MCF 10A (cell line): Measurements from ENCODE around the gene SPACA9. TPM values are rescaled to one million over a fixed set of nuclear protein-coding genes. Genes with fewer than 3 reads are reported as not detected.

Experiments used
- BruUV-seq: library from RNA; stranded (reverse); fragments of 400-500 nt; replicated peaks from 2 replicates; lab custom pipeline; 2021; lab: Mats Ljungman, UMichigan
- CTCF ChIA-PET: fragments of 300-600 bp; sonication (Branson Sonifier 250); formaldehyde crosslinking; extraction: SDS; loops from one replicate; lab custom pipeline; 2021; ENCODE audit warnings: antibody characterized with exemption, inconsistent platforms; lab: Yijun Ruan, JAX
- POLR2A ChIA-PET: fragments of 300-600, 350-650 bp; sonication (Branson Sonifier 250); formaldehyde crosslinking; extraction: SDS; loops from one replicate; lab custom pipeline; 2020; ENCODE audit warnings: antibody characterized with exemption, inconsistent platforms; lab: Yijun Ruan, JAX
- DNase-seq: peaks from one replicate; pipeline ENCODE4 v3.0.0-alpha.2; 2018; ENCODE audit not compliant: unreplicated experiment
- H3K27ac Mint-ChIP-seq: one replicate; pipeline ENCODE4 v1.8.0; 2022; ENCODE audit warnings: mild to moderate bottlenecking, low read depth, mixed read lengths; ENCODE audit not compliant: unreplicated experiment
- H3K27me3 Mint-ChIP-seq: one replicate; pipeline ENCODE4 v1.8.0; 2022; ENCODE audit warnings: mixed read lengths; ENCODE audit not compliant: insufficient read depth, unreplicated experiment
- H3K36me3 Mint-ChIP-seq: one replicate; pipeline ENCODE4 v1.8.0; 2022; ENCODE audit warnings: mild to moderate bottlenecking, moderate library complexity, mixed read lengths; ENCODE audit not compliant: insufficient read depth, unreplicated experiment
- H3K4me1 Mint-ChIP-seq: one replicate; pipeline ENCODE4 v1.8.0; 2022; ENCODE audit warnings: mixed read lengths; ENCODE audit not compliant: insufficient read depth, unreplicated experiment
- H3K4me3 Mint-ChIP-seq: one replicate; pipeline ENCODE4 v1.8.0; 2022; ENCODE audit warnings: mild to moderate bottlenecking, moderate library complexity, mixed read lengths; ENCODE audit not compliant: unreplicated experiment
- H3K9me3 Mint-ChIP-seq: one replicate; pipeline ENCODE4 v1.8.0; 2022; ENCODE audit warnings: mixed read lengths; ENCODE audit not compliant: unreplicated experiment
- intact Hi-C: fragments of 100-400 bp; cut with micrococcal nuclease; formaldehyde crosslinking; loops from 2 replicates; pipeline ENCODE4 v1.14.1; 2022
- total RNA-seq: library from RNA; stranded (reverse); gene quantifications from 2 replicates; pipeline ENCODE4 v1.2.3, GENCODE V29; 2022
- TF ChIP-seq, protein P1 (sequence below): fragments of 200-600 bp; IDR thresholded peaks from one replicate; pipeline ENCODE4 v1.8.0; 2022; ENCODE audit warnings: antibody characterized with exemption, mild to moderate bottlenecking; ENCODE audit not compliant: unreplicated experiment

Gene SPACA9
- total RNA-seq, 1 experiment from 2014 or later: 4.4 TPM

- H3K4me3 Mint-ChIP-seq: no peak overlapping the region
- no peaks in the 10 kb centered on the region for H3K27me3 Mint-ChIP-seq
- peaks cover 48% of the 10 kb centered on the region for H3K36me3 Mint-ChIP-seq
- DNase-seq: no peak
- ChIA-PET POLR2A (interaction anchor here (0.6 to 1.3 kb wide), 5 partner anchors 10 to 61 kb away, joined by 3 to 6 read pairs (median 3); partner anchors contain the start of genes AK8 and SPACA9), CTCF (interaction anchor here (1.4 kb wide), 1 partner anchor 10 kb away, joined by 4 read pairs; no protein-coding TSS in a partner anchor)
- peaks cover 10% of the 10 kb centered on the region for H3K4me1 Mint-ChIP-seq
- no peak overlapping the region for H3K27ac Mint-ChIP-seq
- BruUV-seq: no TSS peak
- H3K9me3 Mint-ChIP-seq: no peaks in the 10 kb centered on the region
- TF ChIP-seq, protein P1, sequence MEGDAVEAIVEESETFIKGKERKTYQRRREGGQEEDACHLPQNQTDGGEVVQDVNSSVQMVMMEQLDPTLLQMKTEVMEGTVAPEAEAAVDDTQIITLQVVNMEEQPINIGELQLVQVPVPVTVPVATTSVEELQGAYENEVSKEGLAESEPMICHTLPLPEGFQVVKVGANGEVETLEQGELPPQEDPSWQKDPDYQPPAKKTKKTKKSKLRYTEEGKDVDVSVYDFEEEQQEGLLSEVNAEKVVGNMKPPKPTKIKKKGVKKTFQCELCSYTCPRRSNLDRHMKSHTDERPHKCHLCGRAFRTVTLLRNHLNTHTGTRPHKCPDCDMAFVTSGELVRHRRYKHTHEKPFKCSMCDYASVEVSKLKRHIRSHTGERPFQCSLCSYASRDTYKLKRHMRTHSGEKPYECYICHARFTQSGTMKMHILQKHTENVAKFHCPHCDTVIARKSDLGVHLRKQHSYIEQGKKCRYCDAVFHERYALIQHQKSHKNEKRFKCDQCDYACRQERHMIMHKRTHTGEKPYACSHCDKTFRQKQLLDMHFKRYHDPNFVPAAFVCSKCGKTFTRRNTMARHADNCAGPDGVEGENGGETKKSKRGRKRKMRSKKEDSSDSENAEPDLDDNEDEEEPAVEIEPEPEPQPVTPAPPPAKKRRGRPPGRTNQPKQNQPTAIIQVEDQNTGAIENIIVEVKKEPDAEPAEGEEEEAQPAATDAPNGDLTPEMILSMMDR: no peak
- intact Hi-C loops: no loop called here
Measured at GRCh38 chr9:132894862-132895835, 16.5 kb downstream of the SPACA9 start.

DNA sequence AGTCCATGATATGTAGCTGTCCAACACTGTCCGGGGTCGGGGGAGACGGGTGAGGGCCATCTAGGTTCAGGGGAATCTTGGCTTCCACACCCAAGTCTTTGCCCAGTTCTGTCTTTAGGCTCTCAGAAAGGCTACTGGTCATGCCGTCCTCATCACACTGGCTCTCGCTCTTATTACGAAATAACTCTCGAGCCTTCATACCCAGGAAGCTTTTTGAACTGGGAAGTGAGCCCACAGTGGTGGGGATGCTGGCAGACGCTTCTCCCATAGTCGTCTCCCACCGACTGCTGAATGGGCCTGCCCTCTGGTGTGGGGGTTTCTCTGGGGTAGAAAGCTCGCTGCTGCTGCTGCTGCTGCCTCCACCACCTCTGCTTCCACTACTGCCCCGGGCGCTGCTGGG lies 17.6 kb downstream of the SPACA9 start:
- CTCF ChIA-PET: interaction anchor here (1.4 kb wide), 1 partner anchor 11 kb away, joined by 4 read pairs; no protein-coding TSS in a partner anchor
- BruUV-seq: TSS peak; percentile 16
- Mint-ChIP-seq H3K9me3 (no peaks in the 10 kb centered on the region), H3K4me1 (peaks cover 10% of the 10 kb centered on the region), H3K36me3 (peaks cover 56% of the 10 kb centered on the region), H3K4me3 (no peak overlapping the region), H3K27me3 (no peaks in the 10 kb centered on the region), H3K27ac (no peak overlapping the region)
- TF ChIP-seq, protein P1: no peak
- no peak for DNase-seq
- POLR2A ChIA-PET: interaction anchor here (0.8 kb wide), 1 partner anchor 9 kb away, joined by 3 read pairs; no protein-coding TSS in a partner anchor
- intact Hi-C loops: no loop called here

GRCh38 chr9:132896906-132897305 lies 18.2 kb downstream of the SPACA9 start:
- H3K9me3 Mint-ChIP-seq: no peaks in the 10 kb centered on the region
- DNase-seq: no peak
- H3K27me3 Mint-ChIP-seq: no peaks in the 10 kb centered on the region
- TF ChIP-seq, protein P1: no peak
- no peak overlapping the region for H3K4me3 Mint-ChIP-seq
- H3K27ac Mint-ChIP-seq: no peak overlapping the region
- CTCF ChIA-PET: interaction anchor here (1.0 to 1.4 kb wide), 2 partner anchors 12 to 26 kb away, joined by 3 to 4 read pairs; no protein-coding TSS in a partner anchor
- intact Hi-C loops: no loop called here
- POLR2A ChIA-PET: interaction anchor here (0.6 kb wide), 1 partner anchor 91 kb away, joined by 3 read pairs; no protein-coding TSS in a partner anchor
- peaks cover 10% of the 10 kb centered on the region for H3K4me1 Mint-ChIP-seq
- H3K36me3 Mint-ChIP-seq: peaks cover 61% of the 10 kb centered on the region
- no TSS peak for BruUV-seq

DNA sequence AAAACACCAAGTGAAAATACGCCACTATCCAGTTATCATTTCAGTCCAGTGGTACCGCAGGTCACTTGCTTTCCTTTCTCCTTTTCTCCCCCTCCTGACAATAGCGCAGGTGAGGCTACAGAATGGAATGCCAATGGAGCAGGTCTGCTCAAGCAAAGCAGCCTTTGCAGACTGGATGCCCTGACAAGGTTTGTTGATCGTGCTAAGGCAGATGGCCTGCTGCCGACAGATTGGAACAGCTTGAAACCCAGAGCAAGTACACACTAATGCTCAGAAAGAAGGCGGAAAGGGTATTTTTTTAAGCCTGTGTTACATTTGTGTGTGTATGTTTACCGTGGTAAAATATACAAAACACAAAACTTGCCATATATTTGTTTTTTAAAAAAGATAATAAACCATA lies 19.4 kb downstream of the SPACA9 start:
- H3K4me1 Mint-ChIP-seq: peaks cover 10% of the 10 kb centered on the region
- ChIA-PET CTCF (interaction anchor here (0.6 kb wide), 1 partner anchor 512 kb away, joined by 3 read pairs; no protein-coding TSS in a partner anchor), POLR2A (no interaction called here)
- H3K27ac Mint-ChIP-seq: no peak overlapping the region
- intact Hi-C loops: no loop called here
- TF ChIP-seq, protein P1: no peak
- no peak for DNase-seq
- H3K9me3 Mint-ChIP-seq: no peaks in the 10 kb centered on the region
- no peak overlapping the region for H3K4me3 Mint-ChIP-seq
- H3K27me3 Mint-ChIP-seq: no peaks in the 10 kb centered on the region
- peaks cover 71% of the 10 kb centered on the region for H3K36me3 Mint-ChIP-seq
- no TSS peak for BruUV-seq
